ENCODE data around the gene COQ8B. TPM values are rescaled to one million over a fixed set of nuclear protein-coding genes. Genes with fewer than 3 reads are reported as not detected.
A peak's percentile ranks its signal among the peaks of the same experiment; 100 is the strongest.
"Not testable (repeated sequence)": the region's sequence is repeated elsewhere in the genome, so short reads cannot be mapped to it uniquely, and the experiment has no call there.

Gene COQ8B
- 27.7 and 89.7 TPM in 2 replicates for total RNA-seq (ENCODE audit: low replicate concordance)

DNA sequence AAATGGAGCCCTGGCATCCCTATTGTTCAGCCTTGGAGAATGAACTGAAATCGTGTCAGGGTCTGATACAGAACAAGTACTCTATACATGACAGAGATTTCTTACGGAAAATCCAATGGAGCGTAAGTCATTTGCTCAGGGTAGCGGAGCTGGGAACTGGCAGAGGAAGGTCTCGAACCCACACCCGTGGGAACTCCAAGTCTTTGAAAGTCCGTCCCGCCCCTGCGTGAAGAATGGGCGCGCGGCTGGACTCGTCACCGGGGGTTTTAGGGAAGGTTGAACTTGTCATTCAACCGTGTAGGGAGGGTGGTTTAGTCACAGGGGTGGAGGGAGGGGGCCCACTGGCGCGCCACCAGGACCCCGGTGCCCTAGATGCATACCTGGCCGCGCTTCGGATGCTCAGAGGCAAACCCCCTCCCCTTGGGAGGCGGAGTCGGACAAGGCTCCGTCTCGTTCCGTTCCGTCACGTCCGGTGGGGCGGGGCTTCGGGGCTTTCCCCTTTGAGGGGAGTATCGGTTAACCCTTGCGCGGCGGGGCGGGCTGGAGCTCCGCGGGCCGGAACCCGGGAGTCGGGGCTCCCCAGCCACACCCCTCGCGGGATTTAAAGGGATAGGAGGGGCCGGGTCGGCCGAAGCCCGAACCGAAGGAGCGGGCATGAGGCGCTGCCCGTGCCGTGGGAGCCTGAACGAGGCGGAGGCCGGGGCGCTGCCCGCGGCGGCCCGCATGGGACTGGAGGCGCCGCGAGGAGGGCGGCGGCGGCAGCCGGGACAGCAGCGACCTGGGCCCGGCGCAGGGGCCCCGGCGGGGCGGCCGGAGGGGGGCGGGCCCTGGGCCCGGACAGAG, at the start of gene COQ8B, which contains the start of gene ITPKC:
Gene COQ8B, minus strand, starts transcription at position 405 of the 843 bp plus-strand sequence. CDS start 2,254 bp downstream, outside the sequence.
Gene ITPKC, plus strand, starts transcription at position 631 of the 843 bp plus-strand sequence. Its CDS starts 24 bp downstream, at position 655.
- Mint-ChIP-seq H3K36me3 (peaks cover 9% of the 10 kb centered on the region), H3K9me3 (no peaks in the 10 kb centered on the region), H3K4me3 (peak within 1 kb of the TSS; percentile 96), H3K27ac (peak within 1 kb of the TSS; percentile 92), H3K4me1 (peaks cover 45% of the 10 kb centered on the region), H3K27me3 (ENCODE audit: insufficient read depth, low read depth) (peaks cover 9% of the 10 kb centered on the region)
- no peak for TF ChIP-seq EZH2 (IDR thresholded peaks at IDR 0.05)
- TF ChIP-seq, protein P1, sequence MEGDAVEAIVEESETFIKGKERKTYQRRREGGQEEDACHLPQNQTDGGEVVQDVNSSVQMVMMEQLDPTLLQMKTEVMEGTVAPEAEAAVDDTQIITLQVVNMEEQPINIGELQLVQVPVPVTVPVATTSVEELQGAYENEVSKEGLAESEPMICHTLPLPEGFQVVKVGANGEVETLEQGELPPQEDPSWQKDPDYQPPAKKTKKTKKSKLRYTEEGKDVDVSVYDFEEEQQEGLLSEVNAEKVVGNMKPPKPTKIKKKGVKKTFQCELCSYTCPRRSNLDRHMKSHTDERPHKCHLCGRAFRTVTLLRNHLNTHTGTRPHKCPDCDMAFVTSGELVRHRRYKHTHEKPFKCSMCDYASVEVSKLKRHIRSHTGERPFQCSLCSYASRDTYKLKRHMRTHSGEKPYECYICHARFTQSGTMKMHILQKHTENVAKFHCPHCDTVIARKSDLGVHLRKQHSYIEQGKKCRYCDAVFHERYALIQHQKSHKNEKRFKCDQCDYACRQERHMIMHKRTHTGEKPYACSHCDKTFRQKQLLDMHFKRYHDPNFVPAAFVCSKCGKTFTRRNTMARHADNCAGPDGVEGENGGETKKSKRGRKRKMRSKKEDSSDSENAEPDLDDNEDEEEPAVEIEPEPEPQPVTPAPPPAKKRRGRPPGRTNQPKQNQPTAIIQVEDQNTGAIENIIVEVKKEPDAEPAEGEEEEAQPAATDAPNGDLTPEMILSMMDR (IDR thresholded peaks at IDR 0.05): peak; percentile 27
- TF ChIP-seq EZH2phosphoT487 (IDR thresholded peaks at IDR 0.05): no peak
- Histone ChIP-seq H3K27ac (no peak within 1 kb of the TSS), H3K9ac (peak within 1 kb of the TSS; percentile 53), H3K9me3 (ENCODE audit: low read depth) (no peaks in the 10 kb centered on the region), H4K20me1 (ENCODE audit: low read depth) (peaks cover 34% of the 10 kb centered on the region), H2AFZ (replicated peaks) (peak within 1 kb of the TSS; percentile 38), H3F3A (ENCODE audit: low read depth) (peaks cover 23% of the 10 kb centered on the region), H3K79me2 (ENCODE audit: low read depth) (peaks cover 61% of the 10 kb centered on the region), H3K4me2 (peak within 1 kb of the TSS; percentile 78), H3K4me3 (peak within 1 kb of the TSS; percentile 65), H3K27me3 (no peaks in the 10 kb centered on the region), H3K4me1 (peaks cover 16% of the 10 kb centered on the region), H3K36me3 (no peaks in the 10 kb centered on the region)
- peak; percentile 100 for DNase-seq (ENCODE audit: low spot score)

DNA sequence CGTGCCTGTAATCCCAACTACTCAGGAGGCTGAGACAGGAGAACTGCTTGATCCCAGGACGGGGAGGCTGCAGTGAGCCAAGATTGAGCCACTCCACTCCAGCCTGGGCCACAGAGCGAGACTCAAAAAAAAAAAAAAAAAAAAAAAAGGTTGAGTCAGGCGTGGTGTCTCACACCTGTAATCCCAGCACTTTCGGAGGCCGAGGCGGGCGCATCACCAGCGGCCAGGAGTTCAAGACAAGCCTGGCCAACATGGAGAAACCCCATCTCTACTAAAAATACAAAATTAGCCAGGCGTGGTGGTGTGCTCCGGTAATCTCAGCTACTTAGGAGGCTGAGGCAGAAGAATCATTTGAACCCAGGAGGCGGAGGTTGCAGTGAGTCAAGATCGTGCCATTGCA, 49.7 kb upstream of the COQ8B start:
- Histone ChIP-seq H3F3A (ENCODE audit: low read depth) (peaks cover 35% of the 10 kb centered on the region), H4K20me1 (ENCODE audit: low read depth) (peaks cover 35% of the 10 kb centered on the region)
- H3K9me3 Mint-ChIP-seq; H3K9me3 ChIP-seq (ENCODE audit: low read depth); H3K4me3 Mint-ChIP-seq; H3K4me3 ChIP-seq; H3K36me3 ChIP-seq; H3K27me3 ChIP-seq; H3K4me1 Mint-ChIP-seq; H3K4me1 ChIP-seq; H3K27me3 Mint-ChIP-seq (ENCODE audit: insufficient read depth, low read depth); H2AFZ ChIP-seq (replicated peaks); H3K79me2 ChIP-seq (ENCODE audit: low read depth); DNase-seq (ENCODE audit: low spot score); H3K4me2 ChIP-seq; H3K27ac Mint-ChIP-seq; H3K27ac ChIP-seq; H3K9ac ChIP-seq: not testable (repeated sequence)
- H3K36me3 Mint-ChIP-seq: peaks cover 42% of the 10 kb centered on the region

DNA sequence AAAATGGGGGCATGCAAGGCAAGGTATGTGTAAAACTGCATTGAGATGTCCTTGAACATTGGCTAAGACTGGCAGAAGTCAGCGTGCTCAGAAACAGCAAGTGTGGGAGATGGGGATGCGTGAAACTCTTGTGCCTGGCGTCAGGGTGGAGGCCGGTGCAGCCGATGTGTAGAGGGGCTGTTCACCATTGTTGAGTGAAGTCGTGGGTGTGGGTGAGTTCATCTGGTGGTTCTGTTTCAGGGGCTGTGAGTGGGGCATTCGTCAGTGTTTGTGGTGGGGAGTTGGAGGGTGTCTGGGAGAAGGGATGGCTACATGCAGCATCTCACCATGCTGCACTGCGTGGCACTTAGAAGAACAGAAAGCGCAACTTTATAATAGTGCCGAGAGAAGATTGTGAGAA, 47.3 kb upstream of the COQ8B start:
- H3K4me1 ChIP-seq: no peaks in the 10 kb centered on the region
- H3K27me3 ChIP-seq: no peaks in the 10 kb centered on the region
- no peak overlapping the region for H3K4me2 ChIP-seq
- no peaks in the 10 kb centered on the region for H3K4me1 Mint-ChIP-seq
- H3K36me3 ChIP-seq: no peaks in the 10 kb centered on the region
- no peak overlapping the region for H3K27ac ChIP-seq
- H2AFZ ChIP-seq (replicated peaks): no peak overlapping the region
- no peak overlapping the region for H3K4me3 Mint-ChIP-seq
- TF ChIP-seq EZH2 (IDR thresholded peaks at IDR 0.05): no peak
- no peak for TF ChIP-seq EZH2phosphoT487 (IDR thresholded peaks at IDR 0.05)
- TF ChIP-seq, protein P1 (IDR thresholded peaks at IDR 0.05): no peak
- peaks cover 47% of the 10 kb centered on the region for H3F3A ChIP-seq (ENCODE audit: low read depth)
- H3K9ac ChIP-seq: no peak overlapping the region
- H3K4me3 ChIP-seq: no peak overlapping the region
- no peaks in the 10 kb centered on the region for H3K9me3 Mint-ChIP-seq
- H3K36me3 Mint-ChIP-seq: peaks cover 43% of the 10 kb centered on the region
- H4K20me1 ChIP-seq (ENCODE audit: low read depth): peaks cover 53% of the 10 kb centered on the region
- no peak overlapping the region for H3K27ac Mint-ChIP-seq
- DNase-seq (ENCODE audit: low spot score): no peak
- H3K27me3 Mint-ChIP-seq (ENCODE audit: insufficient read depth, low read depth): peaks cover 3% of the 10 kb centered on the region
- H3K9me3 ChIP-seq (ENCODE audit: low read depth): no peaks in the 10 kb centered on the region
- H3K79me2 ChIP-seq (ENCODE audit: low read depth): peaks cover 9% of the 10 kb centered on the region

DNA sequence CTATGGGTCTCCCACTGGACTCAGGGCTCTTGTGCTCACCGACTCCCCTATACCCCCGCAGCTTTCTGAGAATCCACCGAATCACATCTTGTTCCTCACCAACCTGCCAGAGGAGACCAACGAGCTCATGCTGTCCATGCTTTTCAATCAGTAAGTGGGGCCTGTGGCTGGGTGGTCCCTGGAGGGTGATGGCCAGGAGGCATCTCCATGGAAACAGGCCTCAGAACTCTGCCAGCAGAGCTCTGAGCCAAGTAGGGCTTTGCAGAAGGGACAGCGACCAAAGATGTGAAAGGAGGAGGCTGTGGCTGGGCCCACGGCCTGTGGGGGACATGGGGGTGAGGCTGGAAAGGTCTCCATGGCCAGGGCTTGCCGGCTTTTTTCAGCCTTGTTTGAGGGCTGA, 46.8 kb upstream of the COQ8B start:
- no peak overlapping the region for H3K4me2 ChIP-seq
- Mint-ChIP-seq H3K4me1 (no peaks in the 10 kb centered on the region), H3K27me3 (ENCODE audit: insufficient read depth, low read depth) (peaks cover 3% of the 10 kb centered on the region), H3K36me3 (peaks cover 43% of the 10 kb centered on the region), H3K27ac (no peak overlapping the region), H3K4me3 (no peak overlapping the region), H3K9me3 (no peaks in the 10 kb centered on the region)
- no peaks in the 10 kb centered on the region for H3K9me3 ChIP-seq (ENCODE audit: low read depth)
- H3K79me2 ChIP-seq (ENCODE audit: low read depth): peaks cover 13% of the 10 kb centered on the region
- no peak overlapping the region for H2AFZ ChIP-seq (replicated peaks)
- TF ChIP-seq EZH2phosphoT487 (IDR thresholded peaks at IDR 0.05): no peak
- TF ChIP-seq EZH2 (IDR thresholded peaks at IDR 0.05): no peak
- TF ChIP-seq, protein P1 (IDR thresholded peaks at IDR 0.05): no peak
- H4K20me1 ChIP-seq (ENCODE audit: low read depth): peaks cover 57% of the 10 kb centered on the region
- no peak overlapping the region for H3K27ac ChIP-seq
- H3K27me3 ChIP-seq: no peaks in the 10 kb centered on the region
- H3K9ac ChIP-seq: no peak overlapping the region
- H3K36me3 ChIP-seq: peaks cover under 1% of the 10 kb centered on the region
- no peaks in the 10 kb centered on the region for H3K4me1 ChIP-seq
- H3F3A ChIP-seq (ENCODE audit: low read depth): peaks cover 47% of the 10 kb centered on the region
- H3K4me3 ChIP-seq: no peak overlapping the region
- DNase-seq (ENCODE audit: low spot score): no peak

Measured in neural progenitor cell (in vitro differentiated cells).